Endometrium (tissue), 2 donors: Measurements from ENCODE around the gene FLAD1.

Experiments used
- FAIRE-seq: peaks from 2 replicates; lab custom pipeline; 2012; peaks lifted over from hg19 to GRCh38; lab: Jason Lieb, UNC
- donor health status: control.
- donor health status: control.

Gene FLAD1

DNA sequence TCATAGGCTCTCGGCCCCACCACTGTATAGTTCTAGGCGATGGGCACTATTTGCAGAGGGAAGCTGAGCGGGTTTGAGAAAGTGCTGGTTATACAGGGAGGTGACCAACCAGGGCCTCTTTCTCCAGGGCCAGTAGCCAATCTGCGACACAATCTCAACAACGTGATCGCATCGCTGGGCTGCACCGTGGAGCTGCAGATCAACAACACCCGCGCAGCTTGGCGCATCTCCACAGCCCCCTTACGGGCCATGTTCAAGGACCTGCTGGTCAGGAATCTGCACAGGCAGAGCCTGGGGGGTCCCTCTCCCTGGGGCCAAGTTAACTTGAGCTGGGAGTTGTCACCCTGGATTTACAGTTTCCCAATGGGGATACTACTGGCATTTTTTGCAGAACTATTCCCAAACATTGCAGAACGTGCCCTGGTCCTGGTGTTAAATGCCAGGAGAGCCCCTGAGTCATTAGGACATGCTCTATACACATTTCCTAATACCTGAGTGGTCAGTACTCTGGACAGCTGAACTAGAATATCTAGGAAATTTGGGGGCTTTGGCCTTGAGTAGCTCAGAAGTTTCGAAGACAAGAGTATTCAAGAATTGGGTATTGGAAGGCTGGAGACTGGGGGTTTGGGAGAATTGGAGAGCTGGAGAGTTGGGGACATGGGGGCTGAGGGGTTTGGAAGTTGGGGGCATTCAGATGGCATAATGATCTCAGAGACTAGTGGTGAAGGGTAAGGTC is 57.4 kb downstream of the FLAD1 start:
- FAIRE-seq = no peak
